GM12872 (cell line): Measurements from ENCODE around the gene IGSF21.

Source experiments
- CTCF ChIP-seq: IDR thresholded peaks from 3 replicates; pipeline ENCODE4 v1.5.1; 2011; ENCODE audit warnings: low read depth, mild to moderate bottlenecking, low read length, moderate library complexity; ENCODE audit not compliant: insufficient read depth

The IGSF21 gene

GRCh38 chr1:18175530-18176377, 68.2 kb downstream of the IGSF21 start:
- no peak for TF ChIP-seq CTCF

DNA sequence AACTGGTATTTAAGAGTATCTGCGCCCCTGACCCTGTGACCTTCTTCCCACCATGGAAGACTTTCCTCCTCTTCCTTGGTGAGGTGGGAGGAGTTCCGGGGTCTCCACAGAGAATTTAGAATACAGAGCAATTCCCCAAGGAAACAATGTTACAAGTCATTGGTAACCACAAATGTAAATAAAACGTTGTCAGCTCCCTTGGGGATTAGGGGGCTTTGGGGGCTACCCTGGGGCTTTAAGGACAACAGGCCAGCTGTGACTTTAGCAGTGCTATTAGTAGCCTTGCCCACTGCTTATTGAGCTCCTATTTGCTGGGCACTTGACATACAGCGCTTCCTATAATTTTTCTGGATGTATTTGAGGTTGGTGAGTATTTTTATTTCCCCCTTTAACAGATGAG, 69.0 kb downstream of the IGSF21 start:
- no peak for TF ChIP-seq CTCF

DNA sequence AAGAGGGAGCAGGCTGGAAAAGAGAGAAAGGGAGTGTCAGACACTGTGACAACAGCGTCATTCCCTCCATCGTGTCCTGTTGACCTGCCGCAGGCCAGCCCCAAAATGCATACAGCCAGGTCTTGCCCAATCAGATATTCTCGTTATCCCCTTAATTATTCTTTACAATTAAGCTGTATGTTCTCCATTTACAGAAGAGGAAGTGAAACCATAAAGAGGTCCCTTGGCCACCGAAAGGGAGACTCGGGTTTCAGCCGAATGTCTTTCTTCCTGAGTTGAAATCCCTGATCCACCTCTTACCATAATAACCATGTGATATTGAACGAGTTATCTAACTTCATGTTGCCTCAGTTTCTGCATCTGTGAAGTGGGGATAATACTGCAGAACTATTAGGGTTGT, 70.5 kb downstream of the IGSF21 start:
- TF ChIP-seq CTCF = no peak

DNA sequence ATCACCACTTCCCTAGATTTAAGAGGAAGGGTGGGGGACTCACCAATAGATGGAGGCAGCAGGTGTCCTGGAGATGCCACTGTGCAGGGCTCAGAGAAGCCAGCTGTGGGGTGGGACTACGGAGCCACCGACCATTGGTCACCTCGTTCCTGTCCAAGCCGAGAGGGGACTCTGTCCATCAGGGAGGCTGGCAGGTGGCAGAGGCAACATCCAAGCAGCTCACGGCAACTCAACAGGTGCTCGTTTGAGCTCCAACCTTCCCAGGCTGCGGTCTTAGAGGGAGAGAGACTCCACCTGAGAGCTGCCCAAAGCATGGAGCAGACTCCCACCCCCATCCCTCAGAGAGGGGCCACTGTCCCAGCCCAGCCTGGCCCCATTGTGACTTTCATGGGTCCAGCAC, 71.4 kb downstream of the IGSF21 start:
- TF ChIP-seq CTCF = no peak

GRCh38 chr1:18182398-18183160, 75.0 kb downstream of the IGSF21 start:
- no peak for TF ChIP-seq CTCF

- no peak for TF ChIP-seq CTCF
Measured at GRCh38 chr1:18183533-18183932, 75.9 kb downstream of the IGSF21 start.

DNA sequence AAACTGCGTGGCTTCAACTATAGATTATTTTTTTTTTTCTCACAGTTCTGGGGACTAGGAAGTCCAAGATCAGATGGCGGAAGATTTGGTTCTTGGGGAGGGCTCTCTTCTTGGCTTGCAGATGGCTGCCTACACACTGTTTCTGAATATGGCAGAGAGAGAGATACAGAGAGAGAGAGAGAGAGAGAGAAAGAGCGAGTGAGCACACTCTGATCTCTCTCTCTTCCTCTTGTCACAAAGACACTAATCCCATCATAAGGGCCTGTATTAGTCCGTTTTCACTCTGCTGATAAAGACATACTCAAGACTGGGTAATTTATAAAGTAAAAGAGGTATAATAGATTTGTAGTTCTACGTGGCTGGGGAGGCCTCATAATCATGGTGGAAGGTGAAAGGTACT, 79.5 kb downstream of the IGSF21 start:
- no peak for TF ChIP-seq CTCF
